T47D (cell line): ENCODE results near the gene PSENEN.
A peak's percentile ranks its signal among the peaks of the same experiment; 100 is the strongest.

Experiments
- DNase-seq, 2 experiments: peaks; one replicate each; pipeline versions ENCODE4 v3.0.0 to v3.0.0-alpha.2; 2011 to 2012; ENCODE audit warnings: low read depth in 1 of 2, low spot score in 1 of 2
- JUND ChIP-seq: IDR thresholded peaks from 2 replicates; pipeline ENCODE4 v1.6.1; 2012; ENCODE audit warnings: low read depth
- in situ Hi-C: cut with HindIII; loops from 2 replicates; pipeline ENCODE4 v1.10.0; 2016; ENCODE audit warnings: low sequenced_read_pairs, low pct_unique_long_range_greater_than_20kb

PSENEN gene

DNA sequence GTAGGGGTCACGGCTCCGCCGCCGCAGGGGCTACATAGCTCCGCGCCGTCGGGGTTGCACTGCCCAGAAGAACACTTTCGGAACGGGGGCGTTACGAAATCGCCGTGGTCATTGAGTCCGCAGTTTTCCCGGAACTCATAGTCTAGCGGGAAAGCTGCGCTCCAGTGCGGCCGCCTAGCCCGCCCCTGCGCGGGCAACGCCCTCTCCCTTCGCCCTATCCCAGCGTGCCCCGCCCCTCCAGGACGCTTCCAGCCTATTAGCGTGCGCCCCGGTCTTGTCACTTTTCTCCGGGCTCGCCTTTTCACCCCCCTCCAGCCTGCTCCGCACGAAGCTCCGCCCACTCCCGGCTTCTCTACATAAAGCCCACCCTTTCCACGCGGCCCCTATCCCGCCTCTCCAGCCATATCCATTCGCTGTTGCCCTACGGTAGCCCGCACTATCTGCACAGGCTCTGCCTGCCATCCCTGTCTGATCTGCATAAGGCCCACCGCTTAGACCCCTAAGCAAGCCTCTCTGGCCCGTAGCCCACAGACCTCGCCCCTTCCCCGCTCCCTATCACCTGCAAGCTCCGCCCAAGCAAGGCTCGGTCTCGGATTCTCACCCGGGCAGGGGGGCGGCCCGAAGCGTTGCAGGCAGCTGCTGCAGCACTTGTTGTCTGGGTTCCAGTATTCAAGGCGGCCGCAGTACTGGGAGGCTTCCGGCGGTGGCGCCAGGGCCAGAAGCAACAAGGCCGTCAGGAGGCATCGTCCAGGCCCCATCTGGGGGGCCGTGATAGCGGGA lies 4.8 kb upstream of the PSENEN start:
- in situ Hi-C loops, result no loop called here
- no peak for TF ChIP-seq JUND
- peak; percentile 95 for DNase-seq

GRCh38 chr19:35741203-35741515 lies 4.3 kb upstream of the PSENEN start:
- in situ Hi-C loops, result no loop called here
- DNase-seq, result no peak
- no peak for TF ChIP-seq JUND

GRCh38 chr19:35742121-35742724 lies 3.2 kb upstream of the PSENEN start, which contains the start of gene IGFLR1:
TSS of gene IGFLR1 (minus strand) at chr19:35742452. CDS start at chr19:35741180, 1,272 bp downstream.
- TF ChIP-seq JUND, result no peak
- in situ Hi-C loops, result no loop called here
- DNase-seq, result no peak

DNA sequence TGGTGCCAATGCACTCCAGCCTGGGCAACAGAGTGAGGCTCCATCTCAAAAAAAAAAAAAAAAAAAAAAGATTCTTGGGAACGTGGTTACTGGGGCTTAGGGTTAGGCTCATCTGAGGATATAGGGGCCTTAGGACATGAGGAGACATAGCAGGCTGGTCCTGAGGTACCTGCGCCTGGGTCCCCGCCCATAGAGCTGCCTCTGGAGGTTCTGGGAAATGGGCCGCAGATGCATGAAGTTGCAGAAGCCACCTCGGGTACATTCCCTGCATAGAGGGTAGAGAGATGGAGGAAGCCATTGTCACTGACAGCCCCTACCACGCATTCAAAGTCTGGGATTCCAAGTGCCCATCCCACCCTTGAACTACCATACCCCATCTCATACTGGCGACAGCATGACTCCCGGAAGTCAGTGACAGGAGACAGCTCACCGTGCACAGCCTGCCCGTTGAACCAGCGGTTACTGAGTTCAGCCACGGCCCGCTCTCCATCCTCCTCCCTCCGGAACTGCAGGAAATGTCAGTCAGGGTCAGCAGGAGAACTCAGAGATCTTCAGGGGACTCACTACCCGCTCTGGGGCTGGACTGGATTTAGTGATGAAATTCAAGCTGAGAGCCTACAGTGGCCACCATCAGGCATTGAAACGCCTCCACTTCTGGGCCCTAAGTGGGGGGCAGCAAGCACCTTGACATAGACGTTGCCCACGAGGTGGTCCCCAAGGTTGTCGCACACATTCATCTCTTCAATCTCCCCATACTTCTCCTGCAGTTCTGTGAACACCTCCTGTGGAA lies 1.6 kb upstream of the PSENEN start:
- in situ Hi-C loops, result no loop called here
- TF ChIP-seq JUND, result no peak

GRCh38 chr19:35744430-35745327 lies 772 bp upstream of the PSENEN start:
- in situ Hi-C loops, result no loop called here
- no peak for TF ChIP-seq JUND
- peak; percentile 37 to 96 for DNase-seq

More for the DNA sequence above, 1.6 kb upstream of the PSENEN start:
- no peak for DNase-seq

GRCh38 chr19:35746087-35746462 lies 624 bp downstream of the PSENEN start:
- no peak for TF ChIP-seq JUND
- no peak for DNase-seq
- in situ Hi-C loops, result no loop called here

- DNase-seq, result no peak
- TF ChIP-seq JUND, result no peak
- in situ Hi-C loops, result no loop called here
These were observed 1.1 kb downstream of the PSENEN start for GRCh38 chr19:35746531-35746930.

DNA sequence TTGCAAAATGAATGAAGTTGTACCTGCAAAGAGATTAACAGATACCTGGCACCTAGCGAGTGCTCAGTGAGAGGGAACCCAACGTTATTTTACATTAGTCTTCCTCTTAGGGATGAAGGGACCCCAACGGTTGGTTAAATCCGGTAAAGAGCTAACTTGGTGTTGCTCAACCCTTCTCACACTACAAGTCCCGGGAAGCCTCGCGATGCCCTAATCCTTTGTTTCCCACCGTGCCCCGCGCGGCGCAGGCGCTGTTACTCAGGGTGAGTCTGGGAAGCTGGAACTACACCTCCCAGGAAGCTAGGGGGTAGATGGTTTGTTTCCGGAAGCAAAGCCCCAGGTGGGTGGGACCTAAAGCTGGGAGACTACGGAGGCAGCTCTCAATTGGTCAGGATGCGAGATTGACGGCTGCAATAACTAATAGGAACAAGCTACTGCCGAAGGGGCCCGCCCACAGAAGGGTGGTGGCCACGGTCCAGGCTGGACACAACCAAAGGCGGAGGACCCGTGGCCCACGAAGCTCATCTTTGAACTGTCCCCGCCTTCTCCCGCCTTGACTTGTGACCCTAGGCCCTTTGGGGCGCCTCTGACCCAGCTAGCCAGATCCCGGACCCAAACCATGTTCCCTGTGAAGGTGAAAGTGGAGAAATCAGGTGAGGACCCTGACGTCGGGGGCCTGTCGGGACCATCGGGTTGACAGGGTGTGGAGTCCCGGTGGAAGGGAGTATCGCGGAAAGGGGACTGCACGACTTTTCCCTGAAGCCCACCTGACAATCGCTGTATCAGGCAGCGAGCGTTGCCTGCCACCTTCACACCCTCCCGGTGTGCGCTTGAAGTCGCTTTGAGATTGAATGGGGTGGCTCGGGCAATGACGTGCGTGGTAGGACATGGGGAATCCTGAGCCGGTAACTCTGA lies 2.9 kb downstream of the PSENEN start, which contains the start of gene LIN37:
Gene LIN37, plus strand, starts transcription at position 471 of the 915 bp plus-strand sequence. Its CDS starts 149 bp downstream, at position 620.
- DNase-seq, result peak; percentile 47 to 99
- in situ Hi-C loops, result no loop called here
- no peak for TF ChIP-seq JUND

- in situ Hi-C loops, result no loop called here
- peak in 1 of 2 experiments; percentile 72 for DNase-seq
- no peak for TF ChIP-seq JUND
These were observed 4.7 kb downstream of the PSENEN start for GRCh38 chr19:35750167-35750566.

GRCh38 chr19:35751839-35752745 lies 6.6 kb downstream of the PSENEN start:
- DNase-seq, result no peak
- in situ Hi-C loops, result no loop called here
- no peak for TF ChIP-seq JUND
